ENCODE results near the gene TPSD1.
"Not testable (repeated sequence)": the region's sequence is repeated elsewhere in the genome, so short reads cannot be mapped to it uniquely, and the experiment has no call there.

TPSD1 gene

DNA sequence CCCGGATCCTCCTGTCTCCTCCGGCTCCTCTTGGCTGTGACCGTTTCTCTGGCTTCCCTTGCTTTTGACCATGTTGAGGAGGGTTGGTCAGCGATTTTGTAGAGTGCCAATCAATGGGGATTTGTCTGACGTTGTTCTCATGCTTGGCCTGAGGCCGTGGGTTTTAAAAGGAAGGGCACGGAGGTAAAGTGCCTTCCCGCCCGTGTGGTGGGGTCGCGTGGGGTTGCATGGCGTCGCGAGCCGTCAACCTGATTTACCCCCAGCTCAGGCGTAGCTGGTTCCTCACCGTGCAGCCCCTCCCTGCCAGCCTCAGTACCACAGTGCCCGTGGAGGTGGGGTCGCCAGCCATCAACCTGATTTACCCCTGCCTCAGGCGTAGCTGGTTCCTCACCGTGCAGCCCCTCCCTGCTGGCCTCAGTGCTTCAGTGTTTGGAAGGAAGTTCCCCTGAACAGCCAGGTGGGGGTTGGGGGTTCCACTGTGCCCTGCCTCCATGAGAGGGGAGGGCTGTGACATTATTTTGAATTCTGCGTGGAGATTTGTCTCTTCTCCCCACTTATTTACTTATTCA, 10.3 kb upstream of the TPSD1 start:
- DNase-seq (ENCODE audit: low read depth in 1 of 2, low spot score in 1 of 2) = peak in 1 of 2 experiments; percentile 18
- Histone ChIP-seq H3K27me3 (ENCODE audit: insufficient read depth, poor library complexity, severe bottlenecking) (no peaks in the 10 kb centered on the region), H3K4me3 (replicated peaks; ENCODE audit: insufficient read depth, low read length) (no peak overlapping the region), H3K27ac (replicated peaks) (peak overlapping the region; percentile 69)
- no peak for TF ChIP-seq SPI1 (IDR thresholded peaks at IDR 0.05; ENCODE audit: borderline replicate concordance, low read depth)
- TF ChIP-seq, protein P1, sequence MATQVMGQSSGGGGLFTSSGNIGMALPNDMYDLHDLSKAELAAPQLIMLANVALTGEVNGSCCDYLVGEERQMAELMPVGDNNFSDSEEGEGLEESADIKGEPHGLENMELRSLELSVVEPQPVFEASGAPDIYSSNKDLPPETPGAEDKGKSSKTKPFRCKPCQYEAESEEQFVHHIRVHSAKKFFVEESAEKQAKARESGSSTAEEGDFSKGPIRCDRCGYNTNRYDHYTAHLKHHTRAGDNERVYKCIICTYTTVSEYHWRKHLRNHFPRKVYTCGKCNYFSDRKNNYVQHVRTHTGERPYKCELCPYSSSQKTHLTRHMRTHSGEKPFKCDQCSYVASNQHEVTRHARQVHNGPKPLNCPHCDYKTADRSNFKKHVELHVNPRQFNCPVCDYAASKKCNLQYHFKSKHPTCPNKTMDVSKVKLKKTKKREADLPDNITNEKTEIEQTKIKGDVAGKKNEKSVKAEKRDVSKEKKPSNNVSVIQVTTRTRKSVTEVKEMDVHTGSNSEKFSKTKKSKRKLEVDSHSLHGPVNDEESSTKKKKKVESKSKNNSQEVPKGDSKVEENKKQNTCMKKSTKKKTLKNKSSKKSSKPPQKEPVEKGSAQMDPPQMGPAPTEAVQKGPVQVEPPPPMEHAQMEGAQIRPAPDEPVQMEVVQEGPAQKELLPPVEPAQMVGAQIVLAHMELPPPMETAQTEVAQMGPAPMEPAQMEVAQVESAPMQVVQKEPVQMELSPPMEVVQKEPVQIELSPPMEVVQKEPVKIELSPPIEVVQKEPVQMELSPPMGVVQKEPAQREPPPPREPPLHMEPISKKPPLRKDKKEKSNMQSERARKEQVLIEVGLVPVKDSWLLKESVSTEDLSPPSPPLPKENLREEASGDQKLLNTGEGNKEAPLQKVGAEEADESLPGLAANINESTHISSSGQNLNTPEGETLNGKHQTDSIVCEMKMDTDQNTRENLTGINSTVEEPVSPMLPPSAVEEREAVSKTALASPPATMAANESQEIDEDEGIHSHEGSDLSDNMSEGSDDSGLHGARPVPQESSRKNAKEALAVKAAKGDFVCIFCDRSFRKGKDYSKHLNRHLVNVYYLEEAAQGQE (IDR thresholded peaks at IDR 0.05; ENCODE audit: insufficient replicate concordance, low read depth) = no peak
- TF ChIP-seq, protein P2, sequence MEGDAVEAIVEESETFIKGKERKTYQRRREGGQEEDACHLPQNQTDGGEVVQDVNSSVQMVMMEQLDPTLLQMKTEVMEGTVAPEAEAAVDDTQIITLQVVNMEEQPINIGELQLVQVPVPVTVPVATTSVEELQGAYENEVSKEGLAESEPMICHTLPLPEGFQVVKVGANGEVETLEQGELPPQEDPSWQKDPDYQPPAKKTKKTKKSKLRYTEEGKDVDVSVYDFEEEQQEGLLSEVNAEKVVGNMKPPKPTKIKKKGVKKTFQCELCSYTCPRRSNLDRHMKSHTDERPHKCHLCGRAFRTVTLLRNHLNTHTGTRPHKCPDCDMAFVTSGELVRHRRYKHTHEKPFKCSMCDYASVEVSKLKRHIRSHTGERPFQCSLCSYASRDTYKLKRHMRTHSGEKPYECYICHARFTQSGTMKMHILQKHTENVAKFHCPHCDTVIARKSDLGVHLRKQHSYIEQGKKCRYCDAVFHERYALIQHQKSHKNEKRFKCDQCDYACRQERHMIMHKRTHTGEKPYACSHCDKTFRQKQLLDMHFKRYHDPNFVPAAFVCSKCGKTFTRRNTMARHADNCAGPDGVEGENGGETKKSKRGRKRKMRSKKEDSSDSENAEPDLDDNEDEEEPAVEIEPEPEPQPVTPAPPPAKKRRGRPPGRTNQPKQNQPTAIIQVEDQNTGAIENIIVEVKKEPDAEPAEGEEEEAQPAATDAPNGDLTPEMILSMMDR (IDR thresholded peaks at IDR 0.05; ENCODE audit: insufficient read depth, low read length) = no peak
- TF ChIP-seq POLR2AphosphoS5 (IDR thresholded peaks at IDR 0.05; ENCODE audit: low read depth) = no peak
- TF ChIP-seq GABPA (IDR thresholded peaks at IDR 0.05; ENCODE audit: low read depth) = no peak

DNA sequence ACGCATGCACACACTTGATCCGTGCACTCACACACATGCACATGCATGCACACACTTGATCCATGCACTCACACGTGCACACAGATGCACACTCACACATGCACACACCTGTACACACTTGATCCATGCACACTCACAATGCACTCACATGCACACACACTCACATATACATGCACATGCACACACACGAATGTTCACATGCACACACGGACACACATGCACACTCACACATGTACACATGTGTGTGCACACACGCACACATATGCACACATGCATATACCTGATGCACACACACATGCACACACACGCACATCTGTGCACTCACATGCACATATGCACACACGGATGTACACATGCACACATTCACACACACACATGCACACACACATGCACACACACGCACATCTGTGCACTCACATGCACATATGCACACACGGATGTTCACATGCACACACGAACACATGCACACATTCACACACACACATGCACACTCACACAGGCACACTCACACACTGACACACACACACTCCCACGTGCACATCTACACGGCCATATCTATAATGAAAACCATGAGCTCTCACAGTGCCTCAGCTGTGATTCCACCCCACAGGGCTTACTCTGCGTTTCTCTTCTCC, 7.8 kb upstream of the TPSD1 start:
- H3K4me3 ChIP-seq (replicated peaks; ENCODE audit: insufficient read depth, low read length); H3K27ac ChIP-seq (replicated peaks); DNase-seq (ENCODE audit: low read depth in 1 of 2, low spot score in 1 of 2); H3K27me3 ChIP-seq (ENCODE audit: insufficient read depth, poor library complexity, severe bottlenecking): not testable (repeated sequence)

DNA sequence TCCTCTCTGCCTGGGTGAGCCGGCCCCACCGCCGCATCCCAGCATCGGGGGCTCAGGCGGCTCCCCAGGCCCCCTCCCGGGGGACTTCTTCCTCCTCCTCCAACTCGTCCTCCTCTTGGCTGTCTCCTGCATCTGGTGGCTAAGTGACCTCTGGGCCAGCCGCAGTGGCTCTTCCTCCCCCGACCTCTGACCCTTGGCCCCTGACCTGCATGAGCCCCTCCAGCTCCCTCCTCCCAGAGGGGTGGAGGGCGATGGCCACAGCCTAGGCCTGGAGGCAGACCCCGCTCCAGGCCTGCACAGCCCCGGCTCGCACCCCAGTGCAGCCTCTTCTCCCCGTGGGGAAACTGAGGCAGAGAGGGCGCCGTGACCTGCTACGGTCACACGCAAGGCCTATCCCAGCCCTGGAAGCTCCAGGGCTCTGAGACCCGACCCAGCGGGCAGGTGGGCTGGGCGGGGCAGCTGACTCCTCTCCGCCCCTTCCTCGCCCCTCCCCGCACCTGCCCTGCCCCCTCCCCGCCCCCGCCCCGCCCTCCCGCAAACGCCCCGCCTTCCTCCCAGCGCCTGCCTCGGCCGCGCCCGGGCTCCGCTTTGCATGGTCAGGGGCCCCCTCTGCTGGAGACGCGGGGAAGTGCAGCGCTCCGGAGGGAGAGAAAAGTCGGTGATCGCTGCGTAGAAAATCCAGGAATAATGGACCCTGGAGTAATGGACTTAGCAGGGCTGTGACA, 6.7 kb upstream of the TPSD1 start:
- not testable (repeated sequence) for H3K27me3 ChIP-seq (ENCODE audit: insufficient read depth, poor library complexity, severe bottlenecking); H3K4me3 ChIP-seq (replicated peaks; ENCODE audit: insufficient read depth, low read length); DNase-seq (ENCODE audit: low read depth in 1 of 2, low spot score in 1 of 2); H3K27ac ChIP-seq (replicated peaks)

DNA sequence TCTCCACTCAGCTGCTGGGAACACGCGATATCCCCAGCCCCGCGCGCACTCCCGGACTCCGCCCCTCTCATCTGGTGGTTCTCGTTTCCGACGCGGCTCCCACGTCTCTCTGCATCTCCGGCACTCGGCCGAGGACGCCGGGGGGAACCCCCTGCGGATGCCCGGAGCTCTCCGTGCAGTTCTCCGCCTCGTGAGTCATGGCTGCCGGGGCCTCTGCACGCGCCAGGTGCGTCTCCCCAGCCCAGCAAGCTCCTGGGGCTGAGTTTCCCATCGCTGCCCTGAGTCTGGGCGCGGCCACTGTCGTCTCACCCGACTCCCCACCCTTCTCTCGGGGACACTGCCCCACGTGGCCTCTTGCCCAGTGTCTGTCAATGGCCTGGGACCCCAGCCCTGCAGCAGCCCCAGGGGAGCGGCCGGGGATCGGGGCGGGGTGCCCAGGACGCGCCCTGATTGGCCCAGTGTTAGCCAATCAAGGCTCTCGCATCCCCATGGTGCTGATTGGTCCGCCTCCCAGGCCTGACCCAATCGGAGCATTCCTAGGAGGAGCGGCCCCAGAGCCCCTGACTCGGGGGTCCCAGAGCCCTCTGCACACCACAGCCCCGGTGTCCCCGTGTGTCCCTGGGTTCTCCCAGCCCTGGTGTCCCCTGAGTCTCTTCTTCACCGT, 2.0 kb upstream of the TPSD1 start:
- not testable (repeated sequence) for H3K27me3 ChIP-seq (ENCODE audit: insufficient read depth, poor library complexity, severe bottlenecking)

DNA sequence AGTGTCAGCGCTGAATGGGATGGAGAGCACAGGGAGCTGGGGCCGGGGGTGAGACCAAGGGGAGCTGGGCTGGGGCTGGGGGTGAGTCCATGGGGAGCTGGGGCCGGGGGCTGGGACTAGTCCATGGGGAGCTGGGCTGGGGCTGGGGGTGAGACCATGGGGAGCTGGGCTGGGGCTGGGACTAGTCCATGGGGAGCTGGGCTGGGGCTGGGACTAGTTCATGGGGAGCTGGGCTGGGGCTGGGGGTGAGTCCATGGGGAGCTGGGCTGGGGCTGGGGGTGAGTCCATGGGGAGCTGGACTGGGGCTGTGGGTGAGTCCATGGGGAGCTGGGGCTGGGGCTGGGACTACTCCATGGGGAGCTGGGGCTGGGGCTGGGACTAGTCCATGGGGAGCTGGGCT, 1.0 kb upstream of the TPSD1 start:
- H3K27ac ChIP-seq (replicated peaks); DNase-seq (ENCODE audit: low read depth in 1 of 2, low spot score in 1 of 2); H3K4me3 ChIP-seq (replicated peaks; ENCODE audit: insufficient read depth, low read length): not testable (repeated sequence)
- H3K27me3 ChIP-seq (ENCODE audit: insufficient read depth, poor library complexity, severe bottlenecking) = peaks cover 11% of the 10 kb centered on the region

More for the DNA sequence above, 2.0 kb upstream of the TPSD1 start:
- DNase-seq (ENCODE audit: low read depth in 1 of 2, low spot score in 1 of 2); H3K27ac ChIP-seq (replicated peaks); H3K4me3 ChIP-seq (replicated peaks; ENCODE audit: insufficient read depth, low read length): not testable (repeated sequence)

DNA sequence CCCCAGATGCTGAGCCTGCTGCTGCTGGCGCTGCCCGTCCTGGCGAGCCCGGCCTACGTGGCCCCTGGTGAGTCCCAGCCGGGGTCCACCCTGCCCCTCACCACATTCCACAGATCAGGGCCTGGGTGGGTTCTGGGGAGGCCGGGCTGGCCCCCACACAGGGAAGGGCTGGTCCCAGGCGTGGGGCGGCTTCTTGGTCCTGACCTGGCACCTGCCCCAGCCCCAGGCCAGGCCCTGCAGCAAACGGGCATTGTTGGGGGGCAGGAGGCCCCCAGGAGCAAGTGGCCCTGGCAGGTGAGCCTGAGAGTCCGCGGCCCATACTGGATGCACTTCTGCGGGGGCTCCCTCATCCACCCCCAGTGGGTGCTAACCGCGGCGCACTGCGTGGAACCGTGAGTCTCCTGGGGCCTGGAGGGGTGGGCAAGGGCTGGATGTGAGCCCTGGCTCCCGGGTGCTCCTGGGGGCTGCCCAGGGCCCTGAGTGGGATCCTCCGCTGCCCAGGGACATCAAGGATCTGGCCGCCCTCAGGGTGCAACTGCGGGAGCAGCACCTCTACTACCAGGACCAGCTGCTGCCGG, 516 bp downstream of the TPSD1 start:
- not testable (repeated sequence) for H3K4me3 ChIP-seq (replicated peaks; ENCODE audit: insufficient read depth, low read length); H3K27ac ChIP-seq (replicated peaks); DNase-seq (ENCODE audit: low read depth in 1 of 2, low spot score in 1 of 2)
- peaks cover 24% of the 10 kb centered on the region for H3K27me3 ChIP-seq (ENCODE audit: insufficient read depth, poor library complexity, severe bottlenecking)

DNA sequence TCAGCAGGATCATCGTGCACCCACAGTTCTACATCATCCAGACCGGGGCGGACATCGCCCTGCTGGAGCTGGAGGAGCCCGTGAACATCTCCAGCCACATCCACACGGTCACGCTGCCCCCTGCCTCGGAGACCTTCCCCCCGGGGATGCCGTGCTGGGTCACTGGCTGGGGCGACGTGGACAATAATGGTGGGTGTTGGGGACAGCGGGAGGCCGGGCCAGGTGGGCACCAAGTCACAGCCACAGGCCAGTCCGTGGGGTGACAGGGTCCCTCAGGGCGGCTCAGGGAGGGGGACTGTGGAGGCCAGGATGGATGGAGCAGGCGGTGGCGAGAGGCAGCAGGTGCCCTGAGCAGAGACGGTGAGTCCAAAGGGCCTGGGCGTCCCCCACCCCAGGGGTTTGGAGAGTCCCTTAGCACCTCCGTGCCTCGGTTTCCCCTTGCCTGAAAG, 1.0 kb downstream of the TPSD1 start:
- Histone ChIP-seq H3K4me3 (replicated peaks; ENCODE audit: insufficient read depth, low read length) (no peak overlapping the region), H3K27ac (replicated peaks) (no peak overlapping the region), H3K27me3 (ENCODE audit: insufficient read depth, poor library complexity, severe bottlenecking) (peaks cover 29% of the 10 kb centered on the region)
- no peak for DNase-seq (ENCODE audit: low read depth in 1 of 2, low spot score in 1 of 2)
- TF ChIP-seq GABPA (IDR thresholded peaks at IDR 0.05; ENCODE audit: low read depth) = no peak
- TF ChIP-seq, protein P1 (IDR thresholded peaks at IDR 0.05; ENCODE audit: insufficient replicate concordance, low read depth) = no peak
- no peak for TF ChIP-seq POLR2AphosphoS5 (IDR thresholded peaks at IDR 0.05; ENCODE audit: low read depth)
- TF ChIP-seq, protein P2 (IDR thresholded peaks at IDR 0.05; ENCODE audit: insufficient read depth, low read length) = no peak
- TF ChIP-seq SPI1 (IDR thresholded peaks at IDR 0.05; ENCODE audit: borderline replicate concordance, low read depth) = no peak
